HCT116 (cell line): Measurements from ENCODE around the gene INPP5F. TPM values are rescaled to one million over a fixed set of nuclear protein-coding genes. Genes with fewer than 3 reads are reported as not detected.

Experiments used
- ATAC-seq: fragments of 200-7000 bp; cut with Tn5 transposase; 2 replicates; pipeline ENCODE4 v1.9.1; 2020; ENCODE audit warnings: mild to moderate bottlenecking, moderate library complexity
- BruUV-seq: library from RNA; stranded (reverse); fragments of 400-500 nt; replicated peaks from 2 replicates; lab custom pipeline; 2021; lab: Mats Ljungman, UMichigan
- CTCF ChIA-PET: fragments of 300-600 bp; sonication (Branson Sonifier 250); formaldehyde crosslinking; loops from one replicate; lab custom pipeline; 2021; ENCODE audit warnings: antibody characterized with exemption; lab: Charles Lee
- POLR2A ChIA-PET: fragments of 300-600, 350-600 bp; sonication (Branson Sonifier 250); formaldehyde crosslinking; loops from one replicate; lab custom pipeline; 2021; ENCODE audit warnings: antibody characterized with exemption; lab: Charles Lee
- RAD21 ChIA-PET, 2 experiments: fragments of 300-600 bp; sonication (Branson Sonifier 250); formaldehyde crosslinking; loops; one replicate each; lab custom pipeline; 2023; ENCODE audit warnings: low total read pairs in 2 of 2; ENCODE audit not compliant: uncharacterized antibody in 2 of 2, unreplicated experiment in 2 of 2, low non-redundant PET in 1 of 2; lab: Charles Lee
- DNase-seq: peaks from one replicate; pipeline ENCODE4 v3.0.0-alpha.2; 2010; ENCODE audit warnings: low read depth, low spot score
- H2AFZ ChIP-seq: fragments of 200-600 bp; shearing (Covaris generic), sonication (generic); 2 replicates; pipeline ENCODE4 v1.6.1; 2017; ENCODE audit warnings: low read depth, mixed run types, mixed read lengths, antibody characterized with exemption, low read length; ENCODE audit not compliant: poor library complexity, severe bottlenecking
- H3K27ac ChIP-seq: 2 replicates; pipeline ENCODE4 v1.5.1; 2012; ENCODE audit warnings: low read depth, low read length
- H3K27me3 ChIP-seq: fragments of 200-600 bp; sonication (generic); 2 replicates; pipeline ENCODE4 v1.6.1; 2016; ENCODE audit warnings: mixed run types, low read length, mixed read lengths; ENCODE audit not compliant: insufficient read depth
- H3K36me3 ChIP-seq, 2 experiments: fragments of 200-500 bp in 1 of 2; fragments of 200-600 bp in 1 of 2; sonication (Bioruptor generic) in 1 of 2; sonication (generic) in 1 of 2; 2 replicates each; pipeline versions ENCODE4 v1.5.1 to v1.6.1; 2014 to 2016; ENCODE audit warnings: low read length in 2 of 2, inconsistent platforms in 1 of 2, mixed read lengths in 1 of 2, mixed run types in 1 of 2; ENCODE audit not compliant: insufficient read depth in 2 of 2, control insufficient read depth in 1 of 2
- H3K4me1 ChIP-seq, 2 experiments: fragments of 200-600 bp in 1 of 2; sonication (generic) in 1 of 2; 2 replicates each; pipeline versions ENCODE4 v1.5.1 to v1.6.1; 2012 to 2017; ENCODE audit warnings: low read length in 2 of 2, inconsistent platforms in 1 of 2, mild to moderate bottlenecking in 1 of 2, mixed read lengths in 1 of 2, mixed run types in 1 of 2, moderate library complexity in 1 of 2; ENCODE audit not compliant: insufficient read depth in 2 of 2, control insufficient read depth in 1 of 2
- H3K4me2 ChIP-seq: fragments of 200-600 bp; sonication (generic); 2 replicates; pipeline ENCODE4 v1.6.1; 2017; ENCODE audit warnings: mixed run types, low read length, mixed read lengths
- H3K4me3 ChIP-seq, 2 experiments: fragments of 200-600 bp in 1 of 2; sonication (generic) in 1 of 2; replicated peaks in 1 of 2; 2 replicates each; pipeline ENCODE4 v1.5.1; 2011 to 2016; ENCODE audit warnings: low read length in 2 of 2, control low read depth in 1 of 2, low read depth in 1 of 2, mild to moderate bottlenecking in 1 of 2, mixed read lengths in 1 of 2, mixed run types in 1 of 2
- H3K79me2 ChIP-seq: fragments of 200-600 bp; sonication (generic); 2 replicates; pipeline ENCODE4 v1.6.1; 2017; ENCODE audit warnings: mild to moderate bottlenecking, mixed run types, low read length, moderate library complexity, mixed read lengths; ENCODE audit not compliant: insufficient read depth
- H3K9ac ChIP-seq: fragments of 200-600 bp; sonication (generic); 2 replicates; pipeline ENCODE4 v1.6.1; 2016; ENCODE audit warnings: low read length, mixed read lengths
- H3K9me2 ChIP-seq: fragments of 200-600 bp; sonication (generic), shearing (Covaris generic); 2 replicates; pipeline ENCODE4 v1.6.1; 2017; ENCODE audit warnings: mixed run types, mild to moderate bottlenecking, moderate library complexity; ENCODE audit not compliant: insufficient read depth
- H3K9me3 ChIP-seq, 2 experiments: fragments of 200-500 bp in 1 of 2; fragments of 200-600 bp in 1 of 2; sonication (Bioruptor generic) in 1 of 2; sonication (generic) in 1 of 2; 2 replicates each; pipeline ENCODE4 v1.6.1; 2014 to 2017; ENCODE audit warnings: low read length in 2 of 2, mixed read lengths in 2 of 2, inconsistent platforms in 1 of 2, low read depth in 1 of 2, mild to moderate bottlenecking in 1 of 2, mixed run types in 1 of 2, moderate library complexity in 1 of 2; ENCODE audit not compliant: control insufficient read depth in 1 of 2, insufficient read depth in 1 of 2
- H4K20me1 ChIP-seq: fragments of 200-600 bp; sonication (generic), shearing (Covaris generic); 2 replicates; pipeline ENCODE4 v1.6.1; 2017; ENCODE audit warnings: mixed run types, mild to moderate bottlenecking, moderate library complexity; ENCODE audit not compliant: insufficient read depth
- CTCF ChIP-seq, 3 experiments: fragments of 200-600 bp in 1 of 3; sonication (generic) in 1 of 3; IDR thresholded peaks in 2 of 3; conservative IDR thresholded peaks in 1 of 3; 2 replicates each; pipeline ENCODE4 v1.5.1; 2012 to 2017; ENCODE audit warnings: low read depth in 2 of 3, low read length in 2 of 3, antibody characterized with exemption in 1 of 3, borderline replicate concordance in 1 of 3, control low read depth in 1 of 3, mild to moderate bottlenecking in 1 of 3, mixed read lengths in 1 of 3, mixed run types in 1 of 3, moderate library complexity in 1 of 3; ENCODE audit not compliant: insufficient read depth in 1 of 3
- MAX ChIP-seq: IDR thresholded peaks from 2 replicates; pipeline ENCODE4 v1.6.1; 2012
- RAD21 ChIP-seq: IDR thresholded peaks from 2 replicates; pipeline ENCODE4 v1.6.1; 2012; ENCODE audit warnings: low read depth, mild to moderate bottlenecking
- REST ChIP-seq: IDR thresholded peaks from 2 replicates; pipeline ENCODE4 v1.6.1; 2012; ENCODE audit warnings: low read depth
- SIN3A ChIP-seq: IDR thresholded peaks from 2 replicates; pipeline ENCODE4 v1.6.1; 2012; ENCODE audit warnings: low read depth
- SRF ChIP-seq: IDR thresholded peaks from 2 replicates; pipeline ENCODE4 v1.6.1; 2012; ENCODE audit warnings: low read depth
- TCF7L2 ChIP-seq: IDR thresholded peaks from 2 replicates; pipeline ENCODE4 v1.7.0; 2011; ENCODE audit warnings: borderline replicate concordance, inconsistent platforms; ENCODE audit not compliant: insufficient read depth, insufficient read length; ENCODE audit errors: extremely low read depth
- intact Hi-C: fragments of 100-400 bp; cut with micrococcal nuclease; formaldehyde crosslinking; loops from 2 replicates; pipeline ENCODE4 v1.10.0; 2022
- total RNA-seq: library from RNA; stranded (reverse); gene quantifications from one replicate; pipeline ENCODE4 v1.2.1, GENCODE V29; 2021; ENCODE audit not compliant: unreplicated experiment

Gene INPP5F
- total RNA-seq, 1 experiment from 2014 or later = 21.6 TPM

GRCh38 chr10:119750391-119751230 lies 24.8 kb downstream of the INPP5F start:
- intact Hi-C loops = loop anchor here (1.0 to 5.0 kb wide), 4 partner anchors 64 to 587 kb away; no protein-coding TSS in a partner anchor
- peak; percentile 89 to 99 (median 99) for TF ChIP-seq CTCF (IDR thresholded peaks at IDR 0.05 in 2 of 3, conservative IDR thresholded peaks at IDR 0.05 in 1 of 3; ENCODE audit: borderline replicate concordance in 1 of 3, insufficient read depth in 1 of 3, low read depth in 2 of 3, low read length in 2 of 3)
- no peak for TF ChIP-seq MAX
- peak; percentile 97 for TF ChIP-seq RAD21
- H4K20me1 ChIP-seq = no peaks in the 10 kb centered on the region
- no peaks in the 10 kb centered on the region for H3K9me2 ChIP-seq
- H3K36me3 ChIP-seq = no peaks in the 10 kb centered on the region
- DNase-seq = peak; percentile 63
- H3K27ac ChIP-seq = no peak overlapping the region
- H3K9me3 ChIP-seq = no peaks in the 10 kb centered on the region
- CTCF ChIA-PET = interaction anchor here (0.6 to 4.3 kb wide), 19 partner anchors 9 to 764 kb away, joined by 3 to 65 read pairs (median 6); partner anchors contain the start of genes INPP5F and SEC23IP
- H3K4me2 ChIP-seq = no peak overlapping the region
- H3K4me1 ChIP-seq = no peaks in the 10 kb centered on the region
- POLR2A ChIA-PET = interaction anchor here (1.0 to 1.3 kb wide), 2 partner anchors 89 to 99 kb away, joined by 3 read pairs; partner anchors contain the start of gene BAG3
- no peak overlapping the region for H3K9ac ChIP-seq
- RAD21 ChIA-PET = interaction anchor here in 1 of 2 experiments (0.6 to 1.6 kb wide), 4 partner anchors 16 to 142 kb away, joined by 4 to 6 read pairs (median 4); no protein-coding TSS in a partner anchor
- H3K4me3 ChIP-seq = no peak overlapping the region
- no TSS peak for BruUV-seq
- peak; percentile 98 for ATAC-seq
- no peak overlapping the region for H2AFZ ChIP-seq
- peaks cover 4% of the 10 kb centered on the region for H3K79me2 ChIP-seq
- H3K27me3 ChIP-seq = no peaks in the 10 kb centered on the region

DNA sequence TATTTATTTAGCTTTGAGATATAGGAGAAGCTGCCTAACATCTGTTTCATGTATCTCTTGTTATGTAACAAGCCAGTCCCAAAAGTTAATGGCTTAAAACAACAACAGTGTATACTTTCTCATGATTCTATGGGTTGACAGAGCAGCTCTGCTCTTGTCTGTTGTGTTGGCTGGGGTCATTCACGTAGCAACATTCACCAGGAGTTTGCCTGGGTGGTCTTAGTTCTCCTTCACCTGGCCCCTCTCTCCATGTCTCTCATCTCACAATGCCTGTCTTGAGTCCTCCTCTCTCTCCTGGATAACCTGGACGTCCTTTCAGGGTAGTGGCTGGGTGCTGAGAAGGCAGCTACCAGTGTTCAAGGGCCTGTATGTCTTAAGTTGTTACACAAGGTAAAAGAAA lies 27.5 kb downstream of the INPP5F start:
- ChIA-PET RAD21 (no interaction called here), CTCF (interaction anchor here (1.3 kb wide), 1 partner anchor 107 kb away, joined by 9 read pairs; no protein-coding TSS in a partner anchor), POLR2A (no interaction called here)
- Histone ChIP-seq H3K4me1 (no peaks in the 10 kb centered on the region), H3K27ac (no peak overlapping the region), H3K4me2 (no peak overlapping the region), H3K9me3 (no peaks in the 10 kb centered on the region), H4K20me1 (no peaks in the 10 kb centered on the region), H3K4me3 (no peak overlapping the region), H3K9me2 (no peaks in the 10 kb centered on the region), H3K27me3 (no peaks in the 10 kb centered on the region), H3K36me3 (no peaks in the 10 kb centered on the region), H3K79me2 (peaks cover 4% of the 10 kb centered on the region; the same call in 1 of the 2 replicates), H2AFZ (no peak overlapping the region), H3K9ac (no peak overlapping the region)
- ATAC-seq (no peak), DNase-seq (no peak)
- intact Hi-C loops = loop anchor here (5.0 kb wide), 1 partner anchor 146 kb away; no protein-coding TSS in a partner anchor
- BruUV-seq = no TSS peak
- no peak for TF ChIP-seq REST
- no peak for TF ChIP-seq SIN3A
- no peak for TF ChIP-seq SRF
- no peak for TF ChIP-seq CTCF (IDR thresholded peaks at IDR 0.05 in 2 of 3, conservative IDR thresholded peaks at IDR 0.05 in 1 of 3; ENCODE audit: borderline replicate concordance in 1 of 3, insufficient read depth in 1 of 3, low read depth in 2 of 3, low read length in 2 of 3)
- TF ChIP-seq TCF7L2 = no peak
